Erythroblast (primary cell): Measurements from ENCODE around the gene AP3S2.
"Not testable (repeated sequence)": the region's sequence is repeated elsewhere in the genome, so short reads cannot be mapped to it uniquely, and the experiment has no call there.

ENCODE experiments used
- GATA1 ChIP-seq: IDR thresholded peaks from 2 replicates; pipeline ENCODE4 v1.6.1; 2011; ENCODE audit warnings: low read depth, mild to moderate bottlenecking, control low read depth, low read length, moderate library complexity
- POLR2A ChIP-seq: IDR thresholded peaks from 2 replicates; pipeline ENCODE4 v1.6.1; 2011; ENCODE audit warnings: mild to moderate bottlenecking, low read length

GRCh38 chr15:89788585-89788984 is 105.2 kb downstream of the AP3S2 start:
- not testable (repeated sequence) for TF ChIP-seq POLR2A, GATA1
